Adrenal gland (tissue), 5 donors: ENCODE results near the gene BMP2K.

Source experiments
- CTCF ChIP-seq, 6 experiments: fragments of 450-650 bp in 4 of 6; fragments of 200-600 bp in 2 of 6; sonication (generic) in 1 of 6; IDR thresholded peaks; 1 replicate in 5 of 6; 2 replicates in 1 of 6; pipeline versions ENCODE4 v1.5.1 to v1.8.0; 2016 to 2021; ENCODE audit warnings: antibody characterized with exemption in 6 of 6, mild to moderate bottlenecking in 2 of 6, moderate library complexity in 1 of 6
- POLR2A ChIP-seq, 2 donors: fragments of 450-650 bp; IDR thresholded peaks; one replicate each; pipeline ENCODE4 v1.6.1; 2017; ENCODE audit warnings: antibody characterized with exemption in 2 of 2, mild to moderate bottlenecking in 2 of 2, moderate library complexity in 1 of 2
- donor health status: DM: no; HTN: no; CAD: no.

GRCh38 chr4:78870056-78870455 is 93.9 kb downstream of the BMP2K start:
- TF ChIP-seq CTCF (IDR thresholded peaks at IDR 0.05) (no peak), POLR2A (IDR thresholded peaks at IDR 0.05) (no peak)
